Right lobe of liver (tissue), 6 donors: ENCODE data around the gene MARK3. TPM values are rescaled to one million over a fixed set of nuclear protein-coding genes. Genes with fewer than 3 reads are reported as not detected.
A peak's percentile ranks its signal among the peaks of the same experiment; 100 is the strongest.

ENCODE experiments used
- ATAC-seq, 4 donors: fragments of 200-7000 bp; cut with Tn5 transposase; one replicate each; pipeline ENCODE4 v1.9.1; 2020; ENCODE audit warnings: mild to moderate bottlenecking in 4 of 4, moderate library complexity in 4 of 4
- DNase-seq, 3 donors: peaks; one replicate each; pipeline ENCODE4 v3.0.0-alpha.2; 2020
- H3K27ac ChIP-seq, 3 donors: fragments of 200-600 bp; one replicate each; pipeline ENCODE4 v1.8.0; 2022
- H3K27me3 ChIP-seq, 2 donors: fragments of 200-600 bp; one replicate each; pipeline ENCODE4 v1.8.0; 2022
- H3K36me3 ChIP-seq, 4 donors: fragments of 200-600 bp; sonication (generic) in 1 of 4; one replicate each; pipeline versions ENCODE4 v1.5.1 to v1.8.0; 2017 to 2022; ENCODE audit warnings: control low read depth in 1 of 4
- H3K4me1 ChIP-seq, 4 donors: fragments of 200-600 bp; sonication (generic) in 1 of 4; one replicate each; pipeline versions ENCODE4 v1.5.1 to v1.8.0; 2017 to 2022; ENCODE audit warnings: control low read depth in 1 of 4
- H3K4me3 ChIP-seq, 3 donors: fragments of 200-600 bp; one replicate each; pipeline ENCODE4 v1.8.0; 2022
- H3K9me3 ChIP-seq, 4 donors: fragments of 200-600 bp; sonication (generic) in 1 of 4; one replicate each; pipeline versions ENCODE4 v1.5.1 to v1.8.0; 2017 to 2022; ENCODE audit warnings: control low read depth in 1 of 4
- POLR2A ChIP-seq: fragments of 450-650 bp; IDR thresholded peaks from one replicate; pipeline ENCODE4 v1.6.1; 2017; ENCODE audit warnings: antibody characterized with exemption, mild to moderate bottlenecking
- WGBS: methylation state at CpG from one replicate; pipeline ENCODE4 v1.1.6; 2018; ENCODE audit warnings: low coverage, low lambda C conversion rate; ENCODE audit not compliant: insufficient coverage; ENCODE audit errors: missing lambda C conversion rate; 5-methylcytosine and 5-hydroxymethylcytosine counted together
- intact Hi-C, 2 donors: fragments of 100-400 bp; cut with DNase I; formaldehyde crosslinking; loops; one replicate each; pipeline versions ENCODE4 v1.11.2 to v1.14.1; 2022
- total RNA-seq, 6 experiments: library from RNA; depleted of rRNA in 2 of 6; stranded (reverse); fragments of >200 nt in 2 of 6; fragmentation: NEBNext Ultra II Directional in 3 of 6; extraction: Animal tissue kit (Norgen Biotek cat#: 25700) in 3 of 6; gene quantifications; one replicate each; pipeline versions ENCODE4 v1.1.0 to v1.2.4, GENCODE V29; 2016 to 2023
- TF ChIP-seq, protein P1 (sequence below), 4 donors: fragments of 200-600 bp in 3 of 4; fragments of 450-650 bp in 1 of 4; IDR thresholded peaks; one replicate each; pipeline versions ENCODE4 v1.5.1 to v1.8.0; 2016 to 2022; ENCODE audit warnings: antibody characterized with exemption in 4 of 4, mild to moderate bottlenecking in 2 of 4
- donor health status: DM: no; HTN: yes; CAD: no.
- donor health status: DM: no; HTN: no; CAD: no.
- donor health status: DM: no; HTN: no; CAD: no.
- donor health status: DM: no; HTN: yes; CAD: no.
- donor health status: DM: no; HTN: yes; CAD: no.

MARK3 gene
- total RNA-seq, 6 experiments from 2014 or later: 25.5 to 34.3 (median 27.3) TPM

DNA sequence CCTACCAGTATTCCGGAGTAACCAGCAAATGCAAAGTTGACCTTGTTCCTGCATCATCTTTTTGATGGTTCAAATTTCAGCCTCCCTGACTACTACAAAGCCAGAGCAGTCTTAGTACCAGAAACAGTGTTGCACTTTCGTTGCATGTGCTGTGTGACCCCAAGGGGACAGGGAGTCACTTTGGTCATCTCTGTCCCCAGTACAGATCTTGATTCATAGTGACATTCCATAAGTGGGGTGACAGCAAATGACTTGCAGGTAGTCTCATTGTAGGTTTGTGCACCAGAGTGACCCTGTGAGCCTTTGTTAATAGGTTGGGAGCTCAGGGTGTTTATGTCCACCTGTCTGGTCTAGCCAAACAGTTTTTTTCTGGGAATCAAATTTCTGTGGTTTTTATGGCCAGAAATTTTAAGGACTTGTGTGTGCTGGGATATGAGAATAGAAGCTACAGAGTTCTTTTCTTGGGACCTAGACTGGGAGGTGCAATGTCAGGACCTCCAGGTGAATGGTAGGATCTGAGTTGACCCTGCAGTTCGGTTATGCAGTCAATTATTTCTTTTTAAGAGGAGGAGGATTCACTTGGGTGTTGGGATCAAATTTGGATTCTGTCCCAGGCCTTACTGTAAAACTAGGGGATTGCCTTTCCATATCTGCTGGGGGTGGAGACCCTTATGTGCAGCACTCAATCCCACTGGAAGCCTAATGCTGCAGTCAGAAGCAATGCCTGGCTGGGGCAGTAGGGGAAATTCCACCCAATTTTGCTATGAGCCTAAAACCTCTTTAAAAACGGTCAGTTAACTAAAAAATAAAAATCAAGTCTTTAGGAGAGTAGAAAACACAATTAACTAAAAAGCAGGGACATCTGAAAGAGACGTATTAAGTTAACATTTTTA lies 41.1 kb upstream of the MARK3 start:
- H3K4me3 ChIP-seq: no peak overlapping the region
- no peak for ATAC-seq
- H3K36me3 ChIP-seq: peaks cover 23 to 59% (median 39%) of the 10 kb centered on the region in 4 donors
- H3K9me3 ChIP-seq: no peaks in the 10 kb centered on the region
- no peak for DNase-seq
- peaks cover 0 to 25% (median 9%) of the 10 kb centered on the region in 4 donors for H3K4me1 ChIP-seq
- WGBS: 76% methylated on average over 4 of the region's 5 CpGs
- intact Hi-C loops: no loop called here
- H3K27ac ChIP-seq: no peak overlapping the region
- H3K27me3 ChIP-seq: no peaks in the 10 kb centered on the region
- TF ChIP-seq, protein P1, sequence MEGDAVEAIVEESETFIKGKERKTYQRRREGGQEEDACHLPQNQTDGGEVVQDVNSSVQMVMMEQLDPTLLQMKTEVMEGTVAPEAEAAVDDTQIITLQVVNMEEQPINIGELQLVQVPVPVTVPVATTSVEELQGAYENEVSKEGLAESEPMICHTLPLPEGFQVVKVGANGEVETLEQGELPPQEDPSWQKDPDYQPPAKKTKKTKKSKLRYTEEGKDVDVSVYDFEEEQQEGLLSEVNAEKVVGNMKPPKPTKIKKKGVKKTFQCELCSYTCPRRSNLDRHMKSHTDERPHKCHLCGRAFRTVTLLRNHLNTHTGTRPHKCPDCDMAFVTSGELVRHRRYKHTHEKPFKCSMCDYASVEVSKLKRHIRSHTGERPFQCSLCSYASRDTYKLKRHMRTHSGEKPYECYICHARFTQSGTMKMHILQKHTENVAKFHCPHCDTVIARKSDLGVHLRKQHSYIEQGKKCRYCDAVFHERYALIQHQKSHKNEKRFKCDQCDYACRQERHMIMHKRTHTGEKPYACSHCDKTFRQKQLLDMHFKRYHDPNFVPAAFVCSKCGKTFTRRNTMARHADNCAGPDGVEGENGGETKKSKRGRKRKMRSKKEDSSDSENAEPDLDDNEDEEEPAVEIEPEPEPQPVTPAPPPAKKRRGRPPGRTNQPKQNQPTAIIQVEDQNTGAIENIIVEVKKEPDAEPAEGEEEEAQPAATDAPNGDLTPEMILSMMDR (IDR thresholded peaks at IDR 0.05): no peak
- TF ChIP-seq POLR2A: no peak

DNA sequence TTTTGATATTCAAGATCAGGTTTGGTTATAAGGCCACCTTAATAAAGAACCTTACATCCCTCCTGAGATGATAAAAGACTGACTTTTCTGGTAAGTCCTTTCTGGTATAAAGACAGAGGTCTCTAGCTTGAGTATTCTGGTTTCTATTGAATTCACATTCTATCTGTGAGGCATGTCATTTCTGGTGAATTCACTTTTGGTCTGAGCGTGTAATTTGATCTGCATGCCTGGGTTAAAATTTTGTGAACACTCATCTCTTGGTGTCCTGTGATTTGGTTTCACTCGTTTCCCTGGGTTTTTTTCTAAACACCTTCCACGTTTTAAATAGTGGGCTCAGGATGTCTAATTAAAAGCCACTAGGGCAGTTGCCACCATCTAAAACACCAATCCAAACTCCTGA lies 38.9 kb upstream of the MARK3 start:
- H3K27me3 ChIP-seq: no peaks in the 10 kb centered on the region
- no peak for ATAC-seq
- H3K9me3 ChIP-seq: no peaks in the 10 kb centered on the region
- 36% methylated on average over 3 of the region's 3 CpGs for whole genome bisulfite sequencing
- intact Hi-C loops: no loop called here
- no peak overlapping the region for H3K4me3 ChIP-seq
- no peak overlapping the region for H3K27ac ChIP-seq
- no peak for TF ChIP-seq POLR2A
- TF ChIP-seq, protein P1 (IDR thresholded peaks at IDR 0.05): no peak
- peaks cover 7 to 38% (median 18%) of the 10 kb centered on the region in 4 donors for H3K36me3 ChIP-seq
- DNase-seq: no peak
- peaks cover 0 to 12% (median 5%) of the 10 kb centered on the region in 4 donors for H3K4me1 ChIP-seq

DNA sequence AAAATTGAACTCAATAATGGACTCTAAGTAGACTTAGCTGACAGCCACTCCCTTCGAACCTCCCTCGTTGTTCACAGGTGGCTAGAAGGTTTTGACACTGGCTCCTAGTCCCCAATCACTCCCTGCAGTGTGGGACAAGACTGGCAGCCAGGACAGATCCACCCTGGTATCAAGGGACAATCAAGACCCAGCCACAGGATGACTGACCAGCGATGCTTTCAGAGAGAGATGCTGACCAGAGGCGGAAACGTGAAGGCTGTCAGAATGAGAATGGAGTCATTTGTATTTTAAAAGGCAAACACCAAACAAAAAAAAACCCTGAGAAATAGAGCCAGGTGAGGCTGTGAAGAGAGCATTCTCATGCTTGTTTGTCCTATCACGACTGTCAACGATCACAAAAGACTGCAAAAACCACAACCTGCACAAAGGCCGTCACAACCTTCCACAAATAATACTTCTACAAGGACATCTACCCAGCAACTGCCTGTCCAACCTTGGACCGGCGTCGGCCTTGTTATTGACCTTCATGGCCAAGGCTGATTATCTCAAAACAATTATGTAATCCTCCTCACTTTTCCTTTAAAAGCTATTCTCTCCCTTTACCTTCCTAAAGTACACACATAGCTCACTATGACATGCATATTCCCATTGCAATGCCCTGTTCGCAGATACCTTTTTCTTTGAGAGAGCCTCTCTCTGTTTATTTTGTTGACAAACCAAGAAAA lies 38.0 kb upstream of the MARK3 start:
- H3K9me3 ChIP-seq: no peaks in the 10 kb centered on the region
- TF ChIP-seq, protein P1 (IDR thresholded peaks at IDR 0.05): no peak
- TF ChIP-seq POLR2A: no peak
- H3K27ac ChIP-seq: no peak overlapping the region
- WGBS: 34% methylated on average over 11 of the region's 12 CpGs
- peaks cover 0 to 4% (median under 1%) of the 10 kb centered on the region in 4 donors for H3K4me1 ChIP-seq
- no peak overlapping the region for H3K4me3 ChIP-seq
- intact Hi-C loops: no loop called here
- DNase-seq (no peak), ATAC-seq (peak; percentile 12 to 34 (median 18))
- no peaks in the 10 kb centered on the region for H3K27me3 ChIP-seq
- peaks cover 5 to 28% (median 10%) of the 10 kb centered on the region in 4 donors for H3K36me3 ChIP-seq

DNA sequence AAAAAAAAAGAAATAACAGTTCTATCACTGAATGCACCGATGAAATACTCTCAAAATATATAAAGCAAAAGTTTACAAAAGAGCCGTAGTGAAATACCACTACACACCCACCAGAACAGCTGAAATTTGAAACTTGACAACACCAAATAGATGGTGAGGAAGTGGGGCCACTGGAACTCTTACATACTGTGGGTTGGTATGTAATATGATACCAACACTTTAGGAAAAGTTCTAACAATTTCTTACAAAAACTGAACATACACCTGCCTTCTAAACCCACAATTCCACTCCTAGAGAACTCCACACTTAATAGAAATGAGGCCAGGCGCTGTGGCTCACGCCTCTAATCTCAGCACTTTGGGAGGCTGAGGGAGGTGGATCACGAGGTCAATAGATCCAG lies 37.1 kb upstream of the MARK3 start:
- ATAC-seq (no peak), DNase-seq (no peak)
- Histone ChIP-seq H3K36me3 (peaks cover 0 to 19% (median 7%) of the 10 kb centered on the region in 4 donors), H3K27ac (no peak overlapping the region), H3K9me3 (no peaks in the 10 kb centered on the region), H3K4me3 (no peak overlapping the region), H3K4me1 (no peaks in the 10 kb centered on the region), H3K27me3 (no peaks in the 10 kb centered on the region)
- intact Hi-C loops: no loop called here
- TF ChIP-seq, protein P1 (IDR thresholded peaks at IDR 0.05): no peak
- TF ChIP-seq POLR2A: no peak
- 87% methylated on average over 4 of the region's 5 CpGs for WGBS
